GM21423 (cell line): ENCODE data around the gene RALGPS1.
"Not testable (repeated sequence)": the region's sequence is repeated elsewhere in the genome, so short reads cannot be mapped to it uniquely, and the experiment has no call there.

Source experiments
- ATAC-seq: cut with Tn5 transposase; IDR thresholded peaks from one replicate; pipeline ENCODE4 v1.9.1; 2021; ENCODE audit warnings: mild to moderate bottlenecking, moderate library complexity; ENCODE audit not compliant: unreplicated experiment

Gene RALGPS1

GRCh38 chr9:127135056-127135745, 220.6 kb downstream of the RALGPS1 start:
- ATAC-seq, result no peak

DNA sequence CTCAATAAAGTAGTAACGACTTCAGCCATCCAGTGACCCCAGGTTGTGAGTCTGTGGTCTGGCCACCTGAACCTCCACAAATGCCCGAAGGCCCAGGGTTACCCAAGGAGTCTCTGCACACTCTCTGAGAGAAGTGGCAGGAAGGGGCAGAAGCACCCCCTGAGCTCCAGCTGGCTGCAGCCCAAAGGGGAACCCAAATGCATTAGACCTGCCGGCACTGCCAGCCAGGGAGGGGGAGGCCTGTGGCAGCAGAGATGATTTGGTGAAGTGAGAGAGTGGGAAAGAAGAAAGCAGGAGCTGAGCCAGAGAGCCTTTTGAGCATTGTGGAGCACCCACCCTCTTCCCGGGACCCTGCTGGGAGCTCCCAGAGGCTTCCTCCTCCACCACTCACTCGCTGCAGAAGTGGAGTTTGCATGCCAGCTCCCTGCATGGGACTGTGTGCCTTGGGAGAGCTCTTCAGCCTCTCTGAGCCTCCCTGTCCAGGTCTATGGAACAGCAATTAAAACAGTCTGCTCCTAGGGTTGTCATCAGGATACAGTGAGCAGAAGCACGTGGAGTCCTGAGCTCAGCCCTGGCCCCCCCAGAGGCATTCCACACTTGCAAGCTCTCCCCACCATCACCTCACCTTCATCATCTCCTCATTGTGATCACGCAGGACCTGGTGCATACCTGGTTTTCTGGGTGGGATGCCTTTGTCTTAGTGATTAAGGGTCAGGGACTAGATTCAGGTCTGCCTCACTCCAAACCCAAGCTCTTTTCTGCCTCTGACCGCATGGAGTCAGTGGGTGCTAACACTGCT, 221.7 kb downstream of the RALGPS1 start:
- no peak for ATAC-seq

- ATAC-seq, result no peak
Observed at GRCh38 chr9:127136880-127137639, 222.5 kb downstream of the RALGPS1 start.

DNA sequence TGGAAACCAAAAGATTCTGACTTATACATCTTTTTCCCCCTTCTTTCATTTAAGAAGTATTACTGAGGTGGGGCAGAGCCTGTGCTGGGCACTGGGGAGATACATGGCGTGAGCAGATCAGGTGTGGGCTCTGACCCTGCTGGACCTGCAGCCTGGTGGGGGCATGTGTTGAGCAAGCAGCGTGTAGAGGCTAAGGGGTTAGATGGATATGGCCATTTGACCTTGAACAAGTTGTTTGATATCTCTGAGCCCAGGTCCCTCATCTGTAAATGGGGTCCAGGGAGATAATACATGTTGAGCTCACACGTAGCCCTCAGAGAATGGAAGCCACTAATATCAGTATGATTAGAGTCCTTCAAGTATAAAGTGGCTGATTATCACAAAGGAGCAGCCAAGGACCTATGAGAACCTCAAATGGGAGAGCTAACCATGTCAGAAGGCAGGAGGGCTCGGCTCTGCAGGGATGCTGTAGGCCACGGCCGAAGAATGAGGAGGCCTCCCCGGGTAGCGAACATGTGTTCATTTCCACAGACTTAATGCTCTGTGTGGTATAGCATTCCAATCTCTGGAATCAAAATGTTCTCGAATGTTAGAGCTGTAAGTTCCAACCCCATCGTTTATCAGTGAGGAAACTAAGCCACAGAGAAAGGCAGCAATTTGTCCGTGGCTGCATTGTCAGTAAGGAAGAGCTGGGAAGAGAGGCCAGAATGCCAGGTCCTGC, 223.2 kb downstream of the RALGPS1 start:
- ATAC-seq, result no peak

- ATAC-seq, result no peak
Observed at GRCh38 chr9:127138444-127138843, 223.9 kb downstream of the RALGPS1 start.

- no peak for ATAC-seq
Observed at GRCh38 chr9:127139071-127139731, 224.6 kb downstream of the RALGPS1 start.

GRCh38 chr9:127139775-127140174, 225.2 kb downstream of the RALGPS1 start:
- ATAC-seq, result no peak

DNA sequence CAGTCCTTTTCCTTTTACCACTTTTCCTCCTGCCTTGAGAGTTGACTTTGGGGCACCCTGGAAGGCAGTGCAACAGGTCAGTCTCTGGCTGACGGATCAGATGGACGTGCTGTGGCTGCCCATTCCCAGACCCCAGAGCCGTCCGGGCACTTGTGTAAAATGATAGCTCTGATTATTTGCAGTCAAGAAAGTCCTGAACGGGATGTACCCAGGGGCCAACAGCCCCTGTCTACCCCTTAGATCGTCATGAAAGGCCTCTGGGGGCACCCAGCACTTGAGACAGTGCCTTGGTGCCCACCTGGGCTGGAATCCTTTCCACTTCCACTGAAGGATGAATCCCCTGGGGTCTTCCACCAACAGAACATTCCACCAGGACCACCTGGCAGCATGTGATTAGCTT, 225.6 kb downstream of the RALGPS1 start:
- ATAC-seq, result no peak

GRCh38 chr9:127140842-127141675, 226.5 kb downstream of the RALGPS1 start:
- no peak for ATAC-seq

- ATAC-seq, result no peak
Observed at GRCh38 chr9:127142291-127142690, 227.7 kb downstream of the RALGPS1 start.

- ATAC-seq, result no peak
Observed at GRCh38 chr9:127142931-127143464, 228.4 kb downstream of the RALGPS1 start.

GRCh38 chr9:127143920-127144465, 229.4 kb downstream of the RALGPS1 start:
- no peak for ATAC-seq

- no peak for ATAC-seq
Observed at GRCh38 chr9:127144670-127145445, 230.3 kb downstream of the RALGPS1 start.

DNA sequence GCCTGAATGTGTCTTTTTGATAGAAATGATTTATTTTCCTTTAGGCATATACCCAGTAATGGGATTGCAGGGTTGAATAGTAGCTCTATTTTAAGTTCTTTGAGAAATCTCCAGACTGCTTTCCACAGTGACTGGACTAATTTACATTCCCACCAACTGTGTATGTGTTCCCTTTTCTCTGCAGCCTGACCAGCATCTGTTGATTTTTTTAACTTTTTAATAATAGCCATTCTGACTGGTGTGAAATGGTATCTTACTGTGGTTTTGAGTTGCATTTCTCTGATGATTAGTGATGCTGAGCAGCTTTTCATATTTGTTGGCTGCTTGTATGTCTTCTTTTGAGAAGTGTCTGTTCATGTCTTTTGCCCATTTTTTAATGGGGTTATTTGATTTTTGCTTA, 232.3 kb downstream of the RALGPS1 start:
- not testable (repeated sequence) for ATAC-seq

- ATAC-seq, result no peak
Observed at GRCh38 chr9:127147251-127147650, 232.7 kb downstream of the RALGPS1 start.

DNA sequence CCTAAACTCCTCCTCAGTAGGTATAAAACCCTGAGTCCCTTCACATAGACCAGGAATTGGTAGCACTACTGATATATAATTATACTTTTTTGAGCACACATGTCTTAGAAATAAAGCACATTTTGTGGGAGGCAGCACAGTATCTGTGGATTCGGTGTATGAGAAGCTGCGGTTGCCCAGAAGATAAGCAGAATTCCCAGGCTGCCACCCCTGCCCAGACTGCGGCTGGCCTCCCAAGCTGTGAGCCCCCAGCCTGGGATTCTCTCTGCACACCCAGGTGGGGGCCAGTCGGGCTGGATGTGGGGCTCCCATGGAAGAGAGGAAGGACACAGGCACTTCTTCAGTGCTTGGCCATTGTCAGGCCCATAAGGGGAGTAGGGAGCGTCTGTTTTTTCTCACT, 233.4 kb downstream of the RALGPS1 start:
- ATAC-seq, result no peak

GRCh38 chr9:127149010-127149409, 234.4 kb downstream of the RALGPS1 start:
- ATAC-seq, result no peak
